Measurements from ENCODE around the gene TCF23. TPM values are rescaled to one million over a fixed set of nuclear protein-coding genes. Genes with fewer than 3 reads are reported as not detected.

TCF23 gene
- total and polyA plus RNA-seq, 2 of the 4 experiments (the other 2 are of a cell fraction), result not detected

- Histone ChIP-seq H3K9ac (ENCODE audit: low read depth, low read length) (no peak within 1 kb of the TSS), H2BK15ac (ENCODE audit: low read depth, low read length) (no peak within 1 kb of the TSS), H2AFZ (replicated peaks; ENCODE audit: low read length, poor library complexity) (peak within 1 kb of the TSS; percentile 85), H3K27me3 (ENCODE audit: control insufficient read depth, insufficient read depth, low read length) (peaks cover 67% of the 10 kb centered on the region), H4K5ac (ENCODE audit: low read depth, low read length) (no peak within 1 kb of the TSS), H3K23ac (ENCODE audit: low read depth, low read length) (peak within 1 kb of the TSS; percentile 64), H2BK20ac (ENCODE audit: low read depth, low read length) (no peak within 1 kb of the TSS), H3K36me3 (ENCODE audit: control insufficient read depth, insufficient read depth, low read length) (no peaks in the 10 kb centered on the region), H3K4me3 (ENCODE audit: insufficient read depth, low read depth, low read length) (peak within 1 kb of the TSS; percentile 42), H3K18ac (ENCODE audit: low read depth, low read length) (no peak within 1 kb of the TSS), H3K79me1 (ENCODE audit: low read depth in 1 of 2, low read length in 2 of 2) (no peaks in the 10 kb centered on the region), H3K4me1 (ENCODE audit: control insufficient read depth, insufficient read depth, low read length) (peaks cover 5% of the 10 kb centered on the region), H2AK9ac (replicated peaks; ENCODE audit: low read depth, low read length, poor library complexity) (peak within 1 kb of the TSS; percentile 72), H3K4ac (ENCODE audit: low read depth, low read length) (no peak within 1 kb of the TSS), H4K8ac (ENCODE audit: low read depth in 2 of 2, low read length in 2 of 2) (peak within 1 kb of the TSS in 1 of 2 experiments; percentile 63; a peak in 1 of 4 replicates), H2AK5ac (ENCODE audit: low read depth, low read length) (no peak within 1 kb of the TSS), H3K9me1 (ENCODE audit: insufficient read depth, low read length) (no peaks in the 10 kb centered on the region; the same call in 1 of the 2 replicates), H3K9me3 (ENCODE audit: control insufficient read depth, insufficient read depth, low read length) (peaks cover 6% of the 10 kb centered on the region; the same call in 1 of the 2 replicates), H2BK120ac (ENCODE audit: low read depth, low read length) (no peak within 1 kb of the TSS), H2BK5ac (ENCODE audit: low read depth, low read length, poor library complexity, severe bottlenecking) (no peak within 1 kb of the TSS), H3K4me2 (ENCODE audit: low read depth, low read length) (peak within 1 kb of the TSS; percentile 99), H4K20me1 (ENCODE audit: insufficient read depth, low read length) (no peaks in the 10 kb centered on the region; the same call in 1 of the 2 replicates), H3K56ac (ENCODE audit: extremely low read depth, insufficient read depth, low read length) (0 out of 2 replicates have a peak within 1 kb of the TSS, but pooled peaks have one; percentile 16), H3K14ac (replicated peaks; ENCODE audit: low read depth, low read length) (no peak within 1 kb of the TSS), H4K91ac (ENCODE audit: insufficient read depth, low read depth, low read length) (peak within 1 kb of the TSS; percentile 39; the same call in 1 of the 2 replicates), H3K27ac (ENCODE audit: insufficient read depth, low read length) (no peak within 1 kb of the TSS)
- no TSS peak for BruUV-seq (replicated peaks)
- POLR2A ChIA-PET (ENCODE audit: unreplicated experiment), result no interaction called here
- no peak for TF ChIP-seq MXI1 (IDR thresholded peaks at IDR 0.05; ENCODE audit: borderline replicate concordance, low read depth, low read length)
- no peak for TF ChIP-seq CTCF (conservative IDR thresholded peaks at IDR 0.05; ENCODE audit: low read depth, low read length)
- TF ChIP-seq RFX5 (IDR thresholded peaks at IDR 0.05; ENCODE audit: low read depth, low read length), result no peak
- no peak for TF ChIP-seq ELK1 (IDR thresholded peaks at IDR 0.05; ENCODE audit: borderline replicate concordance, low read depth, low read length)
- WGBS, 2 experiments (ENCODE audit: extremely low coverage in 2 of 2, insufficient read length in 1 of 2), result 6% methylated on average over 54 of the region's 84 CpGs; no CpG with 5 or more reads in 1 of the 2 experiments
- DNase-seq (no peak), ATAC-seq (ENCODE audit: low read depth) (peak; percentile 36)
- in situ Hi-C loops (cut with MboI; ENCODE audit: low sequenced_read_pairs) (no loop called here), intact Hi-C loops (cut with micrococcal nuclease) (no loop called here), dilution Hi-C loops (cut with HindIII; ENCODE audit: low sequenced_read_pairs, unreplicated experiment) (no loop called here)
- CTCF ChIA-PET, result no interaction called here
Observed at GRCh38 chr2:27118525-27119329, 30.1 kb upstream of the TCF23 start, which contains the start of gene CGREF1. TSS of gene CGREF1 (minus strand) at chr2:27119128. CDS start at chr2:27104366, 14,762 bp downstream.
